Activated CD4-positive, alpha-beta T cell treated with anti-CD3 and anti-CD28 coated beads, Interleukin-2, Interleukin-4, amounts not matched to agents 100 ng/mL and 50 ng/mL, durations not matched to agents 16 hours and 8 hours (primary cell): ENCODE data around the gene EIF4G1.

Source experiments
- DNase-seq: peaks from one replicate; pipeline ENCODE4 v3.0.0-alpha.2; 2020; ENCODE audit warnings: low spot score

EIF4G1 gene

GRCh38 chr3:184350618-184351017 lies 36.2 kb downstream of the EIF4G1 start:
- DNase-seq: no peak

- no peak for DNase-seq
Measured at GRCh38 chr3:184351511-184352148, 37.2 kb downstream of the EIF4G1 start.

- no peak for DNase-seq
Measured at GRCh38 chr3:184352149-184352785, 37.9 kb downstream of the EIF4G1 start.

GRCh38 chr3:184352897-184353545 lies 38.6 kb downstream of the EIF4G1 start:
- DNase-seq: no peak

- DNase-seq: no peak
Measured at GRCh38 chr3:184353546-184353941, 39.1 kb downstream of the EIF4G1 start.

GRCh38 chr3:184354121-184354728 lies 39.8 kb downstream of the EIF4G1 start:
- DNase-seq: peak; percentile 57

- no peak for DNase-seq
Measured at GRCh38 chr3:184354754-184355153, 40.3 kb downstream of the EIF4G1 start.

- no peak for DNase-seq
Measured at GRCh38 chr3:184355261-184356040, 41.0 kb downstream of the EIF4G1 start.

GRCh38 chr3:184357248-184358123 lies 43.1 kb downstream of the EIF4G1 start:
- no peak for DNase-seq

- no peak for DNase-seq
Measured at GRCh38 chr3:184358124-184358767, 43.8 kb downstream of the EIF4G1 start.

GRCh38 chr3:184358921-184359350 lies 44.5 kb downstream of the EIF4G1 start:
- DNase-seq: no peak

GRCh38 chr3:184359610-184360009 lies 45.2 kb downstream of the EIF4G1 start:
- no peak for DNase-seq

- DNase-seq: no peak
Measured at GRCh38 chr3:184360070-184360928, 45.9 kb downstream of the EIF4G1 start.

- DNase-seq: no peak
Measured at GRCh38 chr3:184360929-184361531, 46.6 kb downstream of the EIF4G1 start.

GRCh38 chr3:184361532-184361931 lies 47.1 kb downstream of the EIF4G1 start, which contains the start of the genes CLCN2 and POLR2H:
CLCN2 (minus strand) TSS chr3:184361605; CDS start chr3:184361479, 126 bp downstream.
POLR2H (plus strand) TSS chr3:184361710; CDS start chr3:184363493, 1,783 bp downstream.
- DNase-seq: peak; percentile 37

- DNase-seq: peak; percentile 42
Measured at GRCh38 chr3:184361932-184362667, 47.7 kb downstream of the EIF4G1 start.

- DNase-seq: peak; percentile 98
Measured at GRCh38 chr3:184362668-184363546, 48.5 kb downstream of the EIF4G1 start.
